ENCODE data around the gene KLF9.

GRCh38 chr9:70392189-70392588 lies 22.3 kb downstream of the KLF9 start:
- TF ChIP-seq CTCF (IDR thresholded peaks at IDR 0.05; ENCODE audit: low read depth, low read length) (peak; percentile 60), EZH2phosphoT487 (IDR thresholded peaks at IDR 0.05; ENCODE audit: low read depth) (no peak)

All from OCI-LY3 (cell line).